NB4 (cell line): ENCODE results near the gene DDX20.
A peak's percentile ranks its signal among the peaks of the same experiment; 100 is the strongest.

Source experiments
- DNase-seq: peaks from one replicate; pipeline ENCODE4 v3.0.0; 2010; ENCODE audit warnings: low read depth
- H3K4me3 ChIP-seq: one replicate; pipeline ENCODE4 v1.5.1; 2011; ENCODE audit warnings: mild to moderate bottlenecking, low read depth, low read length, moderate library complexity
- MYC ChIP-seq: IDR thresholded peaks from 2 replicates; pipeline ENCODE4 v1.6.1; 2011; ENCODE audit warnings: low read depth, low read length
- POLR2A ChIP-seq: IDR thresholded peaks from 2 replicates; pipeline ENCODE4 v1.6.1; 2011; ENCODE audit warnings: mild to moderate bottlenecking; ENCODE audit not compliant: insufficient read length; ENCODE audit errors: extremely low read depth
- TF ChIP-seq, protein P1 (sequence below): IDR thresholded peaks from 2 replicates; pipeline ENCODE4 v1.6.1; 2011; ENCODE audit warnings: low read depth, low read length
- TF ChIP-seq, protein P2 (sequence below): IDR thresholded peaks from one replicate; pipeline ENCODE4 v1.5.1; 2012; ENCODE audit warnings: low read depth, low read length

The DDX20 gene

DNA sequence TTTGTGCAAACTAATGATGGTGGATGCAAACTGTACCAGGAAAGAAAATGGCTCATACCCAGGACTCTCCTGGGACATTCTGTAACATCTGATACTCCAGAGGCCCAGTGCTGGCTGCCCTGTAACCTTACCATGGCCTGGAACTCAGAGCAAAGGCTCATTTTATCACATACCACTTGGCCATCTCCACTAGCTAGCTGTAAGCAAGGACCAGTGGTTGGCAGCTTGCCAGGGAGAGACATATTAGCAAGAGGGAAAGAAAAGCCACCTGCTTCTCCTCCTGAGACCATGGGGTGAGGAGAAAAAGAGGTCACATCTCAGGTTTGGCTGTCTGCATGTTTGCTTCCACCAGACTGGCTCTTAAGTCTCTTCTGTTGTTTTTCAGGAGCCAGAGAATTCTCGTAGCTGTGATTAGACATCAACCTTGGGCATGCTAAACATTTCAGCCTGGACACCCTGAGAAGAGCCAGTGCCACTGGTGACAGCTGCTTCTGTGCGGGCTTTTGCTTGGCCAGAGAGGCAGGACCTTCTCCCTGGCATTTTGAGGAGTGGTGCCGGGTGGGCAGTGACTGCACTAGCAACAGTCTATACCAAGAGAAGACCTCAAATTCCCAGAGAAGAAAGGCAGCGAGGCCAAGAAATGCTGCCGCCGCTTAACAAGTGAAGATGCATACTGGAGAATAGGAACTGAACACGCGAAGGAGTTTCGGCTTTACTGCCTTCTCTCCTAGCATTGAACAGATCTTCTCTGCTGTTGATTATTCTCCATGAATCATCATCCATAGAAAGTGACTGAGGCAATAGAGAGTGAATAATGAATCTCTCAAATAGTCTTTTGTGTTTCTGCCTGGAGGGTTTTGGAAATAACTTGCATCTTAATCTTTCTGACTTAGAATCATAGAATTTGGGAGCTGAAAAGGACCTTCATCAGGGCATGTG, 9.8 kb upstream of the DDX20 start:
- no peak overlapping the region for H3K4me3 ChIP-seq
- no peak for DNase-seq
- TF ChIP-seq POLR2A (no peak), MYC (no peak)
- TF ChIP-seq, protein P1, sequence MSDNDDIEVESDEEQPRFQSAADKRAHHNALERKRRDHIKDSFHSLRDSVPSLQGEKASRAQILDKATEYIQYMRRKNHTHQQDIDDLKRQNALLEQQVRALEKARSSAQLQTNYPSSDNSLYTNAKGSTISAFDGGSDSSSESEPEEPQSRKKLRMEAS = no peak
- TF ChIP-seq, protein P2, sequence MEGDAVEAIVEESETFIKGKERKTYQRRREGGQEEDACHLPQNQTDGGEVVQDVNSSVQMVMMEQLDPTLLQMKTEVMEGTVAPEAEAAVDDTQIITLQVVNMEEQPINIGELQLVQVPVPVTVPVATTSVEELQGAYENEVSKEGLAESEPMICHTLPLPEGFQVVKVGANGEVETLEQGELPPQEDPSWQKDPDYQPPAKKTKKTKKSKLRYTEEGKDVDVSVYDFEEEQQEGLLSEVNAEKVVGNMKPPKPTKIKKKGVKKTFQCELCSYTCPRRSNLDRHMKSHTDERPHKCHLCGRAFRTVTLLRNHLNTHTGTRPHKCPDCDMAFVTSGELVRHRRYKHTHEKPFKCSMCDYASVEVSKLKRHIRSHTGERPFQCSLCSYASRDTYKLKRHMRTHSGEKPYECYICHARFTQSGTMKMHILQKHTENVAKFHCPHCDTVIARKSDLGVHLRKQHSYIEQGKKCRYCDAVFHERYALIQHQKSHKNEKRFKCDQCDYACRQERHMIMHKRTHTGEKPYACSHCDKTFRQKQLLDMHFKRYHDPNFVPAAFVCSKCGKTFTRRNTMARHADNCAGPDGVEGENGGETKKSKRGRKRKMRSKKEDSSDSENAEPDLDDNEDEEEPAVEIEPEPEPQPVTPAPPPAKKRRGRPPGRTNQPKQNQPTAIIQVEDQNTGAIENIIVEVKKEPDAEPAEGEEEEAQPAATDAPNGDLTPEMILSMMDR = no peak

DNA sequence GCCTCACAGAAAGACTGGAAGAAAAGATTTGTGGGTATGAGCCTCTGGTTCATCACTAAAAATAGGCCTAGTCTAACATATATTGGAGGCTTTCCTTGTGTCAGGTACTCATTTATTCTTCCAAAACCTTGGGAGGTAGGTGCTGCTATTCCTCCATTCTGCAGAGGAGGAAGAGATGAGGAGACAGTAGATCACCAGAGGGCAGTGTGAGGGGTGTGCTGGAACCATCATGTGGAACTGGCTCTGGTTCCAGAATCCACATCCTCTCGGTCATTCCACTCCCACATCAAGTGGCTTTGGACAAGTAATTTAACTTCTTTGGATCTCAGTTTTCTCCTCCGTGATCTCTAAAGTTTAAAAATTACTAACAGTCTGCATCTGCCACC, 9.1 kb upstream of the DDX20 start:
- no peak for DNase-seq
- TF ChIP-seq MYC (no peak), POLR2A (no peak)
- TF ChIP-seq, protein P1 = no peak
- TF ChIP-seq, protein P2 = no peak
- H3K4me3 ChIP-seq = no peak overlapping the region

DNA sequence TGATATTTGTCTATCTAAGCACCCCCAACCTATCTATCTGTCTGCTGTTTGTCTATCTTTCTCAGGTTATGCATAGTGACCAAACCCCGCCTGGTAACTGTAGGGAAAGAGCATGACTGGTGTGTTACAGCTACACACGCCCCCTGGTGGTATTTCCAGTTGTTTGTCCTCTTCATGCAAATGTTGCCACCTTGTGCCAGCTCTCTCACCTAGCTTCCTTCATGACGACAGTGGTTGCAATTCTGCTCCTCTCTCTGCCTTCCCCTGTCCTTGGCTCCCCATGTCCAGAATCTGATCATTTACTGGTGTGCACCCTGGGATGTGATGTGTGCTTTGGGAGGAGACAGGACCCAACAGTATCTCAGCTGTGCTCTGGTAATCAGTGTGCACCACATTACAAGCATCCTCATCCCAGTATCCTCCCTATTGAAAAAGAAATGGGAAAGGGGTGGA, 8.4 kb upstream of the DDX20 start:
- no peak overlapping the region for H3K4me3 ChIP-seq
- DNase-seq = peak; percentile 87
- no peak for TF ChIP-seq POLR2A
- TF ChIP-seq MYC = no peak
- TF ChIP-seq, protein P1 = peak; percentile 54; the same call in 1 of the 2 replicates
- TF ChIP-seq, protein P2 = peak; percentile 76

DNA sequence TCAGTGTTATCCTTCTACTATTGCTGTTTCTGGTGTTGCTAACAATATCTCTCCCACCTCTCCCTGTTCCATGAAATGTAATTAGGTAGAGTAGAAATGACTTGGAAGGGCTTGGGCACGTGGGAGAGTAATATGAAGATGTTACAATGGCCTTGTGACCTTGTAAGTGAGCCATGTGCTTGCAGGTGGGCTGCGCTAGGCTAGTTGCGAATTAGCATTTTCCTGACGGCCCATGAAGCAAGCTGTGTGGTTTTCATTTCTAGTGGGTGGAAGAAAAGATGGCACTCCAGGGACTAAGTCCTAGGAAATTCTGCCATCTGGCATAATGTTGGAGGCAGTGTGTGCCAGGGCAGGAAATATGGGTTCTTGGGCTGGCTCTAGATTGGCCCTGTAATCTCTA, 7.8 kb upstream of the DDX20 start:
- H3K4me3 ChIP-seq = no peak overlapping the region
- DNase-seq = no peak
- TF ChIP-seq, protein P2 = no peak
- TF ChIP-seq, protein P1 = no peak
- TF ChIP-seq POLR2A (no peak), MYC (no peak)

DNA sequence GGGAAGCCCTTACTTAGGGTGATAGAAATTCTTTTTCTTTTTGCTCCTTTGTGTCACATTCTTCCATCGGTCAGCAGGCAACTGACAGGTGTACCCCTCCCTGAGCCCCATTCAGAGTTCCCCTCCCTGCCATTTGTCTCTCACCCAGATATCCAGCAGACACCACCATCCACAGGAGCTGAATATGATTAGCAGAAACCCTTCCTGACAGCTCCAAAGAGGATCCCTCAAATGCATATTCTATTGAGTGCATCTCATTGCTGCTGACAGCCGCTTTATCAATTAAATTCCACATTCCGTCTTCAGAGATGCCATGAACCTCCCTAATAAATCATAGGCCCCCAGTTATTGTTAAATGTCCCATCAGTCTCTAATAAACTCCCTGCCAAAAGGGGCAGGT, 6.1 kb upstream of the DDX20 start:
- TF ChIP-seq, protein P1 = no peak
- no peak for DNase-seq
- no peak overlapping the region for H3K4me3 ChIP-seq

DNA sequence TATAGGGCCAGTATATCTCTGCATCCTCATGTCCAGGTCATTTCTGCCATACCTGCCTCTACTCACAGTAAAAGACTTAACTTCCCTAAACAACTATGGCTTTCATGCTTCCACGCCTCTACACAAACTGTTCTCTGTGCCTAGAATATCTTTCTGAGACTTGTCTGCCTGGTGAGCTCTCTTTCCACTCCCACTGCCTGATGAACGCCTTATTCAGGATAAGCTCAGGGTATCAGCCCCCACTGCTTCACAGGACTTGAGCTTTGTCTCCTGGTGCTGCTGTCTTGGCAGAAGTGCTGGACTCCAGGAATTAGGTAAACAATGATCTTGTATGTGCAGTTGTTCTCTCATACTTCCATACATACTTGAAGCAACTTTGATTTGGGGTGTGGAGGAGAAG, 4.8 kb upstream of the DDX20 start:
- TF ChIP-seq MYC = no peak
- TF ChIP-seq POLR2A = no peak
- TF ChIP-seq, protein P1 = no peak
- TF ChIP-seq, protein P2 = no peak
- no peak overlapping the region for H3K4me3 ChIP-seq
- DNase-seq = no peak
